ENCODE data around the gene GAB2.

GAB2 gene

DNA sequence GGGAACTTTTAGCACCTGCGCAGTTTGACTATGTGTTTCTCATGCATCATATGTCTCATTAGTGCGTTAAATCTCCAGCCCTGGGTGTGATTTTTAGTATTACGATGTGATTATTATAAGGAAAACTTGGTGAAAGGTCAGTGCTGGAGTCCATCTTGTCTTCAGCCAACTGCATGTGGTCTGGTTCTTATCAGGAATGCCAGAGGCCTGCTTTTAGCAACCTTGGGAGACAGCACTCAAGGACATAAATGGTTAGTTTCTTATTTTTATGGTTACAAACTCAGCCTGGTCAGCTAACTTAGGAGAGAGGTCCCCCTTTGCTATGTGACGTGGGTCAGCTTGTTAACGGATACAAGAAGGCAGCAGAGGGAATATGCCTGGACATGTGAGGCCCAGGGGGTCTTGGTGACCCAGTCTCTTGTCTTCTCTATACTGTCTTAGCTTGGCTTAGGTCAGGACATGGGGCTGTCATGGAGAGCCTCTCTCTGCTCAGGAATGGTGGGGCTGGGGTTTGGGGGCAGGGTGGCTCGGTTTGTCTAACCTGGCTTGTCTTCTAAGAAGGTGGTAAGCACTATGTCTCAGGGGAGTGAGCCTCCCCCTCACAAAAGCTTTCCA, 250.7 kb downstream of the GAB2 start:
- DNase-seq (ENCODE audit: low read depth in 1 of 2, low spot score in 1 of 2): no peak
